HAP-1 (cell line): Measurements from ENCODE around the gene SP140.

Experiments used
- DNase-seq, 2 experiments: peaks; one replicate each; pipeline ENCODE4 v3.0.0-alpha.2; 2016 to 2020; ENCODE audit warnings: low spot score in 2 of 2
- H3K27me3 ChIP-seq: fragments of 250-450 bp; sonication (Bioruptor Pico); 2 replicates; pipeline ENCODE4 v1.5.1; 2020; ENCODE audit warnings: low read depth, mild to moderate bottlenecking, moderate library complexity
- H3K36me3 ChIP-seq: fragments of 250-450 bp; sonication (Bioruptor Pico); replicated peaks from 2 replicates; pipeline ENCODE4 v1.5.1; 2020; ENCODE audit warnings: mild to moderate bottlenecking
- H3K4me1 ChIP-seq: fragments of 250-450 bp; sonication (Bioruptor Pico); 2 replicates; pipeline ENCODE4 v1.5.1; 2020; ENCODE audit warnings: mild to moderate bottlenecking
- H3K4me3 ChIP-seq: fragments of 250-450 bp; sonication (Bioruptor Pico); 2 replicates; pipeline ENCODE4 v1.5.1; 2020; ENCODE audit warnings: mild to moderate bottlenecking, moderate library complexity
- H3K9me3 ChIP-seq: fragments of 250-450 bp; sonication (Bioruptor Pico); 2 replicates; pipeline ENCODE4 v1.5.1; 2020; ENCODE audit warnings: mild to moderate bottlenecking, moderate library complexity
- in situ Hi-C: fragments of 300-500 bp; cut with MboI; formaldehyde crosslinking; loops from 3 replicates; pipeline ENCODE4 v1.14.3; 2020; ENCODE audit warnings: low sequenced_read_pairs, inconsistent platforms, mixed read lengths

Gene SP140

GRCh38 chr2:230225486-230225885 lies at the start of gene SP140:
Gene SP140, plus strand, starts transcription at chr2:230225736. Its CDS starts 109 bp downstream, at chr2:230225845.
- in situ Hi-C loops, result no loop called here
- Histone ChIP-seq H3K36me3 (no peaks in the 10 kb centered on the region), H3K4me3 (no peak within 1 kb of the TSS), H3K4me1 (no peaks in the 10 kb centered on the region), H3K9me3 (no peaks in the 10 kb centered on the region), H3K27me3 (no peaks in the 10 kb centered on the region)
- no peak for DNase-seq

GRCh38 chr2:230176996-230177395 lies 48.5 kb upstream of the SP140 start:
- in situ Hi-C loops, result no loop called here
- no peak for DNase-seq
- H3K4me3 ChIP-seq, result no peak overlapping the region
- H3K4me1 ChIP-seq, result no peaks in the 10 kb centered on the region
- H3K27me3 ChIP-seq, result no peaks in the 10 kb centered on the region
- H3K36me3 ChIP-seq, result no peaks in the 10 kb centered on the region
- no peaks in the 10 kb centered on the region for H3K9me3 ChIP-seq

- H3K4me3 ChIP-seq, result no peak overlapping the region
- DNase-seq, result no peak
- H3K9me3 ChIP-seq, result no peaks in the 10 kb centered on the region
- H3K36me3 ChIP-seq, result no peaks in the 10 kb centered on the region
- H3K4me1 ChIP-seq, result no peaks in the 10 kb centered on the region
- H3K27me3 ChIP-seq, result no peaks in the 10 kb centered on the region
- in situ Hi-C loops, result no loop called here
Measured at GRCh38 chr2:230178546-230179485, 46.7 kb upstream of the SP140 start.

- Histone ChIP-seq H3K4me3 (no peak overlapping the region), H3K36me3 (no peaks in the 10 kb centered on the region), H3K4me1 (no peaks in the 10 kb centered on the region), H3K27me3 (no peaks in the 10 kb centered on the region), H3K9me3 (no peaks in the 10 kb centered on the region)
- in situ Hi-C loops, result no loop called here
- no peak for DNase-seq
Measured at GRCh38 chr2:230179907-230180306, 45.6 kb upstream of the SP140 start.

GRCh38 chr2:230181195-230181594 lies 44.3 kb upstream of the SP140 start:
- DNase-seq, result no peak
- H3K9me3 ChIP-seq, result no peaks in the 10 kb centered on the region
- H3K4me3 ChIP-seq, result no peak overlapping the region
- H3K27me3 ChIP-seq, result no peaks in the 10 kb centered on the region
- no peaks in the 10 kb centered on the region for H3K4me1 ChIP-seq
- in situ Hi-C loops, result no loop called here
- H3K36me3 ChIP-seq, result no peaks in the 10 kb centered on the region

GRCh38 chr2:230184727-230185578 lies 40.6 kb upstream of the SP140 start:
- DNase-seq, result no peak
- H3K27me3 ChIP-seq, result no peaks in the 10 kb centered on the region
- H3K36me3 ChIP-seq, result no peaks in the 10 kb centered on the region
- in situ Hi-C loops, result no loop called here
- H3K4me3 ChIP-seq, result no peak overlapping the region
- H3K4me1 ChIP-seq, result no peaks in the 10 kb centered on the region
- no peaks in the 10 kb centered on the region for H3K9me3 ChIP-seq

- Histone ChIP-seq H3K4me3 (no peak overlapping the region), H3K36me3 (no peaks in the 10 kb centered on the region; the same call in 1 of the 2 replicates), H3K9me3 (no peaks in the 10 kb centered on the region), H3K27me3 (no peaks in the 10 kb centered on the region), H3K4me1 (no peaks in the 10 kb centered on the region)
- DNase-seq, result no peak
- in situ Hi-C loops, result no loop called here
Measured at GRCh38 chr2:230202430-230203109, 23.0 kb upstream of the SP140 start.

DNA sequence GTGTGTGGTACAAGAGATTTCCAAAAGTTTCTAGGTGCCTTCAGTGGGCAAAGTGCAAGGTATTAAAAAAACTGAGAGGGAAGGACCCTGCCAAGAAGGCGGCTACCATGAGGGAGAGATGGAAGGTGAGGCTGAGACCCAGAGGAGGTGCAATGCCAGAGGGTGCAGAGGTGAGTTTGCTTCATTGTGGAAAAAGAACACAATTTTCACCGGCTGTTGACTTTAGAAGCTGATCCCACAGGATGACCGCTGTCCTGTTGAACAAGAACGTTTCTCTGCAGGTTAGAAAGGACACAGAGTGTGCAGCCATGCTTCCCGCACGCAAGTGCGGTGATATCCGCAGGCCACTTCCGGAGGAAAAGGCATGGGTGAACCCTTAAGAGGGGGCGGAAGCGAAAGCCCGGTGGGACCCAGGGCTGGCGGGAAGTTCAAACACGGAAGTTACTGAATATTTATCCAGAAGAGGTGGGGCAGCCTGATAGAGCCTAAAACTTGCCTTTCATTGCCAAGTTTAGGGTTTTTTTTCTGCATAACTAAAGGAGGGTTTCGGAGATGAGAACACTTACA lies 22.3 kb upstream of the SP140 start:
- in situ Hi-C loops, result no loop called here
- Histone ChIP-seq H3K4me1 (no peaks in the 10 kb centered on the region), H3K9me3 (no peaks in the 10 kb centered on the region), H3K27me3 (no peaks in the 10 kb centered on the region), H3K36me3 (no peaks in the 10 kb centered on the region; the same call in 1 of the 2 replicates), H3K4me3 (no peak overlapping the region)
- no peak for DNase-seq

GRCh38 chr2:230205034-230205433 lies 20.5 kb upstream of the SP140 start:
- Histone ChIP-seq H3K36me3 (no peaks in the 10 kb centered on the region; the same call in 1 of the 2 replicates), H3K4me3 (no peak overlapping the region), H3K4me1 (no peaks in the 10 kb centered on the region), H3K9me3 (no peaks in the 10 kb centered on the region), H3K27me3 (no peaks in the 10 kb centered on the region)
- in situ Hi-C loops, result no loop called here
- no peak for DNase-seq

DNA sequence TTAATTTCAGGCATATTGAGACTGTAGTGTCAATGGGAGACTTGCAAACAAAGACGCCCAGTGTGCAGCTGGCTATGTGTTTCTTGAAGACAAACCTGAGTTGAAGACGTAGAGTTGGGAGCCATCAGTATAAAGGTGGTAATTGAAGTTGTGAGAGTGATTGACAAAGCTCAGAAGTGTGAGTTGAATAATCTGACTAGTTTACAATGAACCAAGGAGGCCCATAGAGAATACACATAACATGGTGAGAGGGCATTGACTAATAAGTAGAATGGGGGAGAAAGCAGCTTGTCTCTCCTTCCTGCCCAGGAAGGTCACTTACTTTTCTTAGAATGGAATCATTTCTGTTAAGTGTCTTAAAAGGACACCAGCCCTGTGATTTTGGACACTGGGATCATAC lies 19.8 kb upstream of the SP140 start:
- in situ Hi-C loops, result no loop called here
- H3K4me3 ChIP-seq, result no peak overlapping the region
- no peaks in the 10 kb centered on the region for H3K27me3 ChIP-seq
- H3K9me3 ChIP-seq, result no peaks in the 10 kb centered on the region
- no peak for DNase-seq
- H3K36me3 ChIP-seq, result no peaks in the 10 kb centered on the region; the same call in 1 of the 2 replicates
- H3K4me1 ChIP-seq, result no peaks in the 10 kb centered on the region

DNA sequence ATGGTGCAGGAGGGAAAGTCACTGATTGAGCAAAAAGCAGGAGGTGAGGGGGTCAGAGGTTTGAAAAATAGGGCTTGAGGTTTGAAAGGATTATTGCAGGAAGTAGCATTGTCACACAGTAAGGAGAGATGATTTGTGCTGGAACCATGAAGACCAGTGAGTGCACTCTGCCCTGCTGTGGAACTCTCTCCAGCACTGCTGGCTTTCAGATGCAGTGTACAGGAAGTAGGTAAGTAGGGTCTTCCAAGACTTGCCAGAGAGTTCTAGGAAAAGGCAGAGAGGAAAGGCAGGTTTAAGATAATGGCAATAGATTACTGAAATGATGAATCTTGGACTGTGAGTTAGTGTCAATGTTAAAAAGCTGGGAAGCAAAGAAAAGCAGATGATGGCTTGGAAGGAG lies 17.0 kb upstream of the SP140 start:
- in situ Hi-C loops, result no loop called here
- no peaks in the 10 kb centered on the region; the same call in 1 of the 2 replicates for H3K36me3 ChIP-seq

GRCh38 chr2:230209422-230210051 lies 16.0 kb upstream of the SP140 start:
- no peaks in the 10 kb centered on the region; the same call in 1 of the 2 replicates for H3K36me3 ChIP-seq
- H3K4me1 ChIP-seq, result no peaks in the 10 kb centered on the region
- H3K27me3 ChIP-seq, result no peaks in the 10 kb centered on the region
- in situ Hi-C loops, result no loop called here
- no peaks in the 10 kb centered on the region for H3K9me3 ChIP-seq
- no peak for DNase-seq
- H3K4me3 ChIP-seq, result no peak overlapping the region

More for the DNA sequence above, 17.0 kb upstream of the SP140 start:
- no peaks in the 10 kb centered on the region for H3K27me3 ChIP-seq
- H3K9me3 ChIP-seq, result no peaks in the 10 kb centered on the region
- no peak for DNase-seq
- no peak overlapping the region for H3K4me3 ChIP-seq
- H3K4me1 ChIP-seq, result no peaks in the 10 kb centered on the region

GRCh38 chr2:230216489-230216888 lies 9.0 kb upstream of the SP140 start:
- Histone ChIP-seq H3K27me3 (no peaks in the 10 kb centered on the region), H3K4me1 (peaks cover 2% of the 10 kb centered on the region), H3K9me3 (no peaks in the 10 kb centered on the region), H3K4me3 (no peak overlapping the region), H3K36me3 (no peaks in the 10 kb centered on the region)
- no peak for DNase-seq
- in situ Hi-C loops, result no loop called here
